ENCODE measurements around the gene LACRT. TPM values are rescaled to one million over a fixed set of nuclear protein-coding genes. Genes with fewer than 3 reads are reported as not detected.

Gene LACRT
- total RNA-seq, 1 experiment from 2014 or later, result not detected

GRCh38 chr12:54593135-54593534, 41.6 kb downstream of the LACRT start:
- intact Hi-C loops (cut with micrococcal nuclease; ENCODE audit: unreplicated experiment), result no loop called here
- no peak overlapping the region for H3K27ac Mint-ChIP-seq (ENCODE audit: unreplicated experiment)
- TF ChIP-seq, protein P1, sequence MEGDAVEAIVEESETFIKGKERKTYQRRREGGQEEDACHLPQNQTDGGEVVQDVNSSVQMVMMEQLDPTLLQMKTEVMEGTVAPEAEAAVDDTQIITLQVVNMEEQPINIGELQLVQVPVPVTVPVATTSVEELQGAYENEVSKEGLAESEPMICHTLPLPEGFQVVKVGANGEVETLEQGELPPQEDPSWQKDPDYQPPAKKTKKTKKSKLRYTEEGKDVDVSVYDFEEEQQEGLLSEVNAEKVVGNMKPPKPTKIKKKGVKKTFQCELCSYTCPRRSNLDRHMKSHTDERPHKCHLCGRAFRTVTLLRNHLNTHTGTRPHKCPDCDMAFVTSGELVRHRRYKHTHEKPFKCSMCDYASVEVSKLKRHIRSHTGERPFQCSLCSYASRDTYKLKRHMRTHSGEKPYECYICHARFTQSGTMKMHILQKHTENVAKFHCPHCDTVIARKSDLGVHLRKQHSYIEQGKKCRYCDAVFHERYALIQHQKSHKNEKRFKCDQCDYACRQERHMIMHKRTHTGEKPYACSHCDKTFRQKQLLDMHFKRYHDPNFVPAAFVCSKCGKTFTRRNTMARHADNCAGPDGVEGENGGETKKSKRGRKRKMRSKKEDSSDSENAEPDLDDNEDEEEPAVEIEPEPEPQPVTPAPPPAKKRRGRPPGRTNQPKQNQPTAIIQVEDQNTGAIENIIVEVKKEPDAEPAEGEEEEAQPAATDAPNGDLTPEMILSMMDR (IDR thresholded peaks at IDR 0.05; ENCODE audit: insufficient read depth in 1 of 2, low read depth in 1 of 2, low read length in 1 of 2, severe bottlenecking in 1 of 2, unreplicated experiment in 1 of 2), result no peak
- H3K36me3 Mint-ChIP-seq (ENCODE audit: insufficient read depth, unreplicated experiment), result no peaks in the 10 kb centered on the region
- H3K27me3 ChIP-seq (replicated peaks; ENCODE audit: control insufficient read depth, insufficient read depth, low read length), result no peaks in the 10 kb centered on the region
- no peaks in the 10 kb centered on the region for H3K4me1 ChIP-seq
- H3K4me1 Mint-ChIP-seq (ENCODE audit: low read depth, unreplicated experiment), result peaks cover 11% of the 10 kb centered on the region
- H3K4me3 Mint-ChIP-seq (ENCODE audit: unreplicated experiment), result no peak overlapping the region
- H3K9me3 Mint-ChIP-seq (ENCODE audit: unreplicated experiment), result no peaks in the 10 kb centered on the region
- ChIA-PET POLR2A (no interaction called here), CTCF (interaction anchor here (1.1 kb wide), 1 partner anchor 13 kb away, joined by 4 read pairs; no protein-coding TSS in a partner anchor)
- H3K27me3 Mint-ChIP-seq (ENCODE audit: insufficient read depth, unreplicated experiment), result peaks cover 38% of the 10 kb centered on the region
- no peak for DNase-seq
- H3K36me3 ChIP-seq (ENCODE audit: control insufficient read depth, insufficient read depth, low read length), result no peaks in the 10 kb centered on the region
- no TSS peak for BruUV-seq (replicated peaks)
- no peaks in the 10 kb centered on the region for H3K9me3 ChIP-seq
- H3K4me3 ChIP-seq (ENCODE audit: low read depth, low read length), result no peak overlapping the region

GRCh38 chr12:54592316-54592715, 42.4 kb downstream of the LACRT start:
- no peaks in the 10 kb centered on the region for H3K27me3 ChIP-seq (replicated peaks; ENCODE audit: control insufficient read depth, insufficient read depth, low read length)
- H3K4me3 Mint-ChIP-seq (ENCODE audit: unreplicated experiment), result no peak overlapping the region
- no peaks in the 10 kb centered on the region for H3K9me3 Mint-ChIP-seq (ENCODE audit: unreplicated experiment)
- intact Hi-C loops (cut with micrococcal nuclease; ENCODE audit: unreplicated experiment), result no loop called here
- H3K9me3 ChIP-seq, result no peaks in the 10 kb centered on the region
- no peak for DNase-seq
- H3K4me1 ChIP-seq, result no peaks in the 10 kb centered on the region
- POLR2A ChIA-PET, result no interaction called here
- no peak overlapping the region for H3K4me3 ChIP-seq (ENCODE audit: low read depth, low read length)
- no TSS peak for BruUV-seq (replicated peaks)
- no peaks in the 10 kb centered on the region for H3K36me3 ChIP-seq (ENCODE audit: control insufficient read depth, insufficient read depth, low read length)
- H3K27me3 Mint-ChIP-seq (ENCODE audit: insufficient read depth, unreplicated experiment), result peaks cover 38% of the 10 kb centered on the region
- H3K36me3 Mint-ChIP-seq (ENCODE audit: insufficient read depth, unreplicated experiment), result no peaks in the 10 kb centered on the region
- CTCF ChIA-PET, result interaction anchor here (0.7 to 1.1 kb wide), 2 partner anchors 12 to 191 kb away, joined by 3 to 4 read pairs; no protein-coding TSS in a partner anchor
- no peak overlapping the region for H3K27ac Mint-ChIP-seq (ENCODE audit: unreplicated experiment)
- peaks cover 11% of the 10 kb centered on the region for H3K4me1 Mint-ChIP-seq (ENCODE audit: low read depth, unreplicated experiment)
- TF ChIP-seq, protein P1 (IDR thresholded peaks at IDR 0.05; ENCODE audit: insufficient read depth in 1 of 2, low read depth in 1 of 2, low read length in 1 of 2, severe bottlenecking in 1 of 2, unreplicated experiment in 1 of 2), result no peak

- Histone ChIP-seq H3K36me3 (ENCODE audit: control insufficient read depth, insufficient read depth, low read length) (no peaks in the 10 kb centered on the region), H3K27me3 (replicated peaks; ENCODE audit: control insufficient read depth, insufficient read depth, low read length) (peaks cover 2% of the 10 kb centered on the region), H3K4me1 (no peaks in the 10 kb centered on the region), H3K9me3 (no peaks in the 10 kb centered on the region), H3K4me3 (ENCODE audit: low read depth, low read length) (no peak overlapping the region)
- TF ChIP-seq, protein P1 (IDR thresholded peaks at IDR 0.05; ENCODE audit: insufficient read depth in 1 of 2, low read depth in 1 of 2, low read length in 1 of 2, severe bottlenecking in 1 of 2, unreplicated experiment in 1 of 2), result no peak
- Mint-ChIP-seq H3K4me3 (ENCODE audit: unreplicated experiment) (no peak overlapping the region), H3K27ac (ENCODE audit: unreplicated experiment) (no peak overlapping the region), H3K27me3 (ENCODE audit: insufficient read depth, unreplicated experiment) (peaks cover 36% of the 10 kb centered on the region), H3K4me1 (ENCODE audit: low read depth, unreplicated experiment) (peaks cover 11% of the 10 kb centered on the region), H3K9me3 (ENCODE audit: unreplicated experiment) (no peaks in the 10 kb centered on the region), H3K36me3 (ENCODE audit: insufficient read depth, unreplicated experiment) (no peaks in the 10 kb centered on the region)
- ChIA-PET CTCF (interaction anchor here (1.4 kb wide), 1 partner anchor 13 kb away, joined by 3 read pairs; no protein-coding TSS in a partner anchor), POLR2A (no interaction called here)
- BruUV-seq (replicated peaks), result no TSS peak
- DNase-seq, result no peak
- intact Hi-C loops (cut with micrococcal nuclease; ENCODE audit: unreplicated experiment), result no loop called here
Observed at GRCh38 chr12:54590978-54591591, 43.6 kb downstream of the LACRT start.
